Fibroblast of lung (primary cell): Measurements from ENCODE around the gene CARD10.

ENCODE experiments used
- CTCF ChIP-seq, 2 donors: IDR thresholded peaks in 1 of 2; conservative IDR thresholded peaks in 1 of 2; 1 replicate in 1 of 2; 2 replicates in 1 of 2; pipeline ENCODE4 v1.5.1; 2011 to 2012; ENCODE audit warnings: low read length in 2 of 2, control low read depth in 1 of 2, inconsistent platforms in 1 of 2, low read depth in 1 of 2, mild to moderate bottlenecking in 1 of 2
- EZH2 ChIP-seq: IDR thresholded peaks from 2 replicates; pipeline ENCODE4 v1.5.1; 2012; ENCODE audit warnings: low read length, control low read depth, mild to moderate bottlenecking; ENCODE audit errors: missing control alignments

DNA sequence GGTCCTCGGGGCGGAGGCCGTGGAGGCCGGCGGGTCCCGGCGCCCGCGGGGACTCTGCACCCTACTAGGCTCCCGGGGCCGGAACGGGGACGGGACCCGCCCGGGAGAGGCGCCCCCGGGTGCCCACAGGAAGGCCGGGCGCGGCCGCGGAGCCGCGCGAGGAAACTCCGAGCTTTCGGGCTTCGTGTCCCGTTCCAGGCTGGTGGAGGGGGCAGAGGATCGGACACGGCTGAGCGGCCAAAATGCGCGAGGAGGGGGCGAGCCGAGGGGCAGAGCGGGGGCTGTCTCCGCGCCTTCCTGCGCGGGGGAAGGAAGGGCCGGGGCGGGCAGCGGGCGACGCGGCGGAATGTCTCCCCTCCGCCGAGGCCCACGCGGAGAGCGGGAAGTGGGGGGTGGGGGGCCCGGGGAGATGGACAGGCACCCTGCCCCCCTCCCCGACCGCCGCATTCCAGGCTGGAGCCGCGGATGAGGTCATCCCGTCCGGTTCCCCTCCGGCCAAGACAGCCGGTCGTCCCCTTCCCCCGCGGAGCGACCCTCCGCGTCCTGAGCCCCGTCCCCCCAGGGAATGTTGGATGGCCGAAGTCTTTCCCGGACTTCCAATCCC is 41.5 kb upstream of the CARD10 start:
- TF ChIP-seq CTCF (conservative IDR thresholded peaks at IDR 0.05 in 1 of 2, IDR thresholded peaks at IDR 0.05 in 1 of 2; ENCODE audit: low read depth in 1 of 2, low read length in 2 of 2), result no peak
- TF ChIP-seq EZH2, result no peak
